ENCODE results near the gene TMEM205. TPM values are rescaled to one million over a fixed set of nuclear protein-coding genes. Genes with fewer than 3 reads are reported as not detected.

The TMEM205 gene
- total and polyA plus RNA-seq, 2 of the 13 experiments (the other 11 are each of a cell fraction or from before 2014, with no cell fraction given), result 45.5 to 98.7 TPM

- TF ChIP-seq DNMT1 (CRISPR knock-in tag; IDR thresholded peaks at IDR 0.05) (peak; percentile 69; the same call in 1 of the 2 replicates), RELA (CRISPR knock-in tag; IDR thresholded peaks at IDR 0.05) (0 out of 2 replicates have a peak, but pooled peaks have one; percentile 36), ZNF878 (CRISPR knock-in tag; IDR thresholded peaks at IDR 0.05) (peak; percentile 48; the same call in 1 of the 2 replicates), ZNF510 (CRISPR knock-in tag; IDR thresholded peaks at IDR 0.05; ENCODE audit: low read depth) (no peak), ZFP90 (CRISPR knock-in tag; IDR thresholded peaks at IDR 0.05; ENCODE audit: borderline replicate concordance) (peak; percentile 83), ZNF143 (CRISPR knock-in tag; IDR thresholded peaks at IDR 0.05) (no peak), MLX (CRISPR knock-in tag; IDR thresholded peaks at IDR 0.05) (no peak), ZNF576 (CRISPR knock-in tag; IDR thresholded peaks at IDR 0.05) (no peak), ZNF260 (CRISPR knock-in tag; IDR thresholded peaks at IDR 0.05; ENCODE audit: borderline replicate concordance, low read depth) (no peak), ZNF883 (CRISPR knock-in tag; IDR thresholded peaks at IDR 0.05; ENCODE audit: not compliant biosample characterization) (peak; percentile 83), THYN1 (CRISPR knock-in tag; IDR thresholded peaks at IDR 0.05; ENCODE audit: borderline replicate concordance, low read depth) (no peak), ZNF646 (CRISPR knock-in tag; IDR thresholded peaks at IDR 0.05) (no peak), STAT5B (CRISPR knock-in tag; IDR thresholded peaks at IDR 0.05) (no peak), SSRP1 (CRISPR knock-in tag; IDR thresholded peaks at IDR 0.05) (no peak), ZC3H4 (CRISPR knock-in tag; IDR thresholded peaks at IDR 0.05; ENCODE audit: borderline replicate concordance) (no peak), ZNF136 (CRISPR knock-in tag; IDR thresholded peaks at IDR 0.05; ENCODE audit: low read depth) (0 out of 2 replicates have a peak, but pooled peaks have one; percentile 45), PHB2 (IDR thresholded peaks at IDR 0.05; ENCODE audit: partially characterized antibody) (no peak), TFAP4 (IDR thresholded peaks at IDR 0.05; ENCODE audit: borderline replicate concordance, low read depth) (peak; percentile 29; the same call in 1 of the 2 replicates), PCBP1 (IDR thresholded peaks at IDR 0.05; ENCODE audit: borderline replicate concordance, low read depth, low read length) (no peak), KDM1A (CRISPR knock-in tag; IDR thresholded peaks at IDR 0.05) (no peak), SMAD9 (CRISPR knock-in tag; IDR thresholded peaks at IDR 0.05) (no peak), ZNF230 (CRISPR knock-in tag; IDR thresholded peaks at IDR 0.05) (no peak; the same call in 1 of the 2 replicates)
These were observed 34.8 kb upstream of the TMEM205 start (continued) for GRCh38 chr19:11380653-11381537.
